Keratinocyte (primary cell): ENCODE data around the gene LARP1B. TPM values are rescaled to one million over a fixed set of nuclear protein-coding genes. Genes with fewer than 3 reads are reported as not detected.

Experiments
- DNase-seq: peaks from one replicate; pipeline ENCODE4 v3.0.0-alpha.2; 2011; ENCODE audit warnings: low read depth, missing footprints, low spot score
- FAIRE-seq: peaks from 2 replicates; lab custom pipeline; 2011; peaks lifted over from hg19 to GRCh38; lab: Jason Lieb, UNC
- H2AFZ ChIP-seq: 2 replicates; pipeline ENCODE4 v1.6.0; 2012; ENCODE audit warnings: low read length, control low read depth, inconsistent platforms; ENCODE audit not compliant: control insufficient read depth
- H3K27ac ChIP-seq: 2 replicates; pipeline ENCODE4 v1.5.1; 2011; ENCODE audit warnings: low read length; ENCODE audit not compliant: control insufficient read depth, insufficient read depth
- H3K27me3 ChIP-seq: 3 replicates; pipeline ENCODE4 v1.6.0; 2011; ENCODE audit warnings: low read length; ENCODE audit not compliant: control insufficient read depth, insufficient read depth; ENCODE audit errors: extremely low read depth
- H3K36me3 ChIP-seq, 2 experiments: 2 replicates in 1 of 2; 3 replicates in 1 of 2; pipeline ENCODE4 v1.5.1; 2011; ENCODE audit warnings: low read length in 2 of 2, mild to moderate bottlenecking in 1 of 2; ENCODE audit not compliant: control insufficient read depth in 2 of 2, insufficient read depth in 2 of 2; ENCODE audit errors: extremely low read depth in 1 of 2
- H3K4me1 ChIP-seq: 3 replicates; pipeline ENCODE4 v1.5.1; 2011; ENCODE audit warnings: low read length; ENCODE audit not compliant: control insufficient read depth, insufficient read depth; ENCODE audit errors: extremely low read depth
- H3K4me2 ChIP-seq: 3 replicates; pipeline ENCODE4 v1.6.0; 2011; ENCODE audit warnings: low read depth, low read length; ENCODE audit not compliant: control insufficient read depth, insufficient read depth; ENCODE audit errors: extremely low read depth
- H3K4me3 ChIP-seq, 3 experiments: fragments of 200-600 bp in 1 of 3; sonication (generic) in 1 of 3; 2 replicates in 2 of 3; 3 replicates in 1 of 3; pipeline ENCODE4 v1.5.1; 2011 to 2016; ENCODE audit warnings: low read length in 3 of 3, mild to moderate bottlenecking in 3 of 3, control low read depth in 2 of 3, inconsistent platforms in 1 of 3, low read depth in 1 of 3, mixed read lengths in 1 of 3, mixed run types in 1 of 3, moderate library complexity in 1 of 3; ENCODE audit not compliant: control insufficient read depth in 2 of 3, insufficient read depth in 2 of 3; ENCODE audit errors: extremely low read depth in 1 of 3
- H3K79me2 ChIP-seq: 2 replicates; pipeline ENCODE4 v1.6.0; 2012; ENCODE audit warnings: low read length; ENCODE audit not compliant: control insufficient read depth, insufficient read depth
- H3K9ac ChIP-seq: 3 replicates; pipeline ENCODE4 v1.6.0; 2011; ENCODE audit warnings: low read length; ENCODE audit not compliant: control insufficient read depth, insufficient read depth; ENCODE audit errors: extremely low read depth
- H3K9me1 ChIP-seq: 3 replicates; pipeline ENCODE4 v1.6.0; 2011; ENCODE audit warnings: low read length; ENCODE audit not compliant: control insufficient read depth, insufficient read depth; ENCODE audit errors: extremely low read depth
- H3K9me3 ChIP-seq: 2 replicates; pipeline ENCODE4 v1.5.1; 2012; ENCODE audit warnings: low read depth, low read length; ENCODE audit not compliant: control insufficient read depth
- H4K20me1 ChIP-seq: 3 replicates; pipeline ENCODE4 v1.6.0; 2011; ENCODE audit warnings: low read length; ENCODE audit not compliant: control insufficient read depth, insufficient read depth; ENCODE audit errors: extremely low read depth
- CTCF ChIP-seq, 3 experiments: IDR thresholded peaks in 1 of 3; conservative IDR thresholded peaks in 1 of 3; optimal IDR thresholded peaks in 1 of 3; 2 replicates in 2 of 3; 3 replicates in 1 of 3; pipeline versions ENCODE3 to v1.5.1; 2011; ENCODE audit warnings: low read length in 3 of 3, mild to moderate bottlenecking in 3 of 3, moderate library complexity in 2 of 3, control low read depth in 1 of 3, inconsistent platforms in 1 of 3; ENCODE audit not compliant: insufficient read depth in 2 of 3; ENCODE audit errors: extremely low read depth in 1 of 3
- EZH2 ChIP-seq: IDR thresholded peaks from one replicate; pipeline ENCODE4 v1.6.1; 2012; ENCODE audit warnings: inconsistent platforms, mild to moderate bottlenecking, low read length, moderate library complexity
- dilution Hi-C: fragments of 300-500 bp; cut with MboI; formaldehyde crosslinking; loops from one replicate; pipeline ENCODE4 v1.7.0; 2020; ENCODE audit warnings: low sequenced_read_pairs; ENCODE audit not compliant: extremely low pct_ligation_motif_present
- polyA plus RNA-seq, 5 experiments: library from polyadenylated mRNA; depleted of rRNA in 3 of 5; stranded (reverse) in 3 of 5; stranded (forward) in 1 of 5; unstranded in 1 of 5; fragments of >200 nt; gene quantifications; 1 replicate in 1 of 5; 2 replicates in 3 of 5; 3 replicates in 1 of 5; pipeline versions ENCODE4 v1.2.1 to v1.2.3, GENCODE V29; 2011 to 2012; ENCODE audit warnings: missing spikeins in 2 of 5, low read depth in 1 of 5, low replicate concordance in 1 of 5

The LARP1B gene
- polyA plus RNA-seq, 1 donor (not counting 4 experiments of a cell fraction or from before 2014, with no cell fraction given) = 18.3 TPM

DNA sequence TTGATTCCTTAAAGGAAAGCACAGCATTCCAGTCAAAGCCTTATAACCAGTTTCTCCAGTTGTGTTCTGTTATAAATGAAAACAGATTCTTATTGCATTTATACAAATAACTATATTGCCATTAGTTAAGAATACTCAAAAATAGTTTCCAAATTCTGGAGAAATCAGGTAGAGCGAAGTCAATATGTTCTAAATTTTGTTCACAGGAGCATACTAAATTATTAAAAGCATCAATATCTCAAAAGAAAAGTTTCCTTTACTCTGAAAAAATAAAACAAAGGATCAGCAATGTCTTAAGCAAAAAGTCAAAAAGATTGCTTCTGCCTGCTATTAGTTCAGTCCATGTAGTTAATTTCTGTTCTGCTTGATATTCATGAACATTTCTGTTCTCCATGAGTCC lies 186.8 kb downstream of the LARP1B start:
- Histone ChIP-seq H2AFZ (no peak overlapping the region), H3K4me2 (no peak overlapping the region), H4K20me1 (no peaks in the 10 kb centered on the region), H3K36me3 (no peaks in the 10 kb centered on the region), H3K79me2 (no peaks in the 10 kb centered on the region), H3K9me3 (no peaks in the 10 kb centered on the region), H3K27ac (no peak overlapping the region), H3K4me3 (no peak overlapping the region), H3K9me1 (no peaks in the 10 kb centered on the region), H3K27me3 (no peaks in the 10 kb centered on the region), H3K9ac (no peak overlapping the region), H3K4me1 (no peaks in the 10 kb centered on the region)
- dilution Hi-C loops = no loop called here
- DNase-seq (no peak), FAIRE-seq (no peak)
- TF ChIP-seq EZH2 = no peak
- TF ChIP-seq CTCF (optimal IDR thresholded peaks at IDR 0.05 in 1 of 3, IDR thresholded peaks at IDR 0.05 in 1 of 3, conservative IDR thresholded peaks at IDR 0.05 in 1 of 3; ENCODE audit: extremely low read depth in 1 of 3, insufficient read depth in 2 of 3, low read length in 3 of 3) = no peak

DNA sequence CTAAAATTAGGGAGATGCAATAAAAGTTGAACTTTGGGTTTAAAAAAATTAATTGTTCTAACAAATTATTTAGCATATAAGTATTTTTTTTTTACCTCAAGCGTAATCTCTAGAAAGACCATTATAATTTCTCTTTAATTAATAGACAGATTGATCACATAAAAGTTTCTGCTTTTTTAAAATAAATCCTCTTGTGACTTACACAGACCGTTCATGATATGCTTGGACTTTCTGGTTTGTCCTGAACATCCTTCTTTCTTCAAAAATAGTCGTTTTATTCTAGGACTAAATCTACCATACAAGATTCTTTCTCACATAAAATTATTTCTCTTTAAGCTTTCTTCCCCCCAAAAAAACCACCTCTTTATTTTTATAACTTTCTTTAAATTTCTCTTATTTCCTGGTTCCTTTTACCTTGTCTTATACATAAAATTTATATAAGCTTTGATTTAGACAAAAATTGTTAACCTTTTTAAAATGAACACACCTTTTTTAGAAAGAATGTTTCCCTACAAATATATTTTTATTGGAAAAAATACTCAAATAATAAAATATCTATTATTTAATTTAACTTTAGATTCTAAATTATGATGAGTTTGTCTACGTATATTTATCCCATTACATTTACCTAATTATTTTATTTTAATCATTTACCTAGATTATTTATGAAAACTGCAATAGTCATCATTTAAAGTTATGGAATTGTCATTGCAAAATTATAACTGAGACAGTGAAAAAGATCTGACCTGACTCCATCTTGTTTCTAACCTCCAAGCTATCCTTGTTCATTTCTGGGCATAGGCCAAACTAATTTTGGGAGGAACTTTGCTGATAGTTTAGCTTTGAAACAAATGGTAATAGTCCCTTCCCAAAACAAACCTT lies 188.9 kb downstream of the LARP1B start:
- H3K79me2 ChIP-seq = no peaks in the 10 kb centered on the region
- dilution Hi-C loops = no loop called here
- no peak for FAIRE-seq

More for the DNA sequence above, 188.9 kb downstream of the LARP1B start:
- DNase-seq = no peak
- Histone ChIP-seq H3K9ac (no peak overlapping the region), H3K9me1 (no peaks in the 10 kb centered on the region), H3K4me3 (no peak overlapping the region), H4K20me1 (no peaks in the 10 kb centered on the region), H3K27ac (no peak overlapping the region), H3K9me3 (no peaks in the 10 kb centered on the region), H3K4me2 (no peak overlapping the region), H3K27me3 (no peaks in the 10 kb centered on the region), H2AFZ (no peak overlapping the region), H3K36me3 (no peaks in the 10 kb centered on the region), H3K4me1 (peaks cover 3% of the 10 kb centered on the region)
- TF ChIP-seq EZH2 (no peak), CTCF (optimal IDR thresholded peaks at IDR 0.05 in 1 of 3, IDR thresholded peaks at IDR 0.05 in 1 of 3, conservative IDR thresholded peaks at IDR 0.05 in 1 of 3; ENCODE audit: extremely low read depth in 1 of 3, insufficient read depth in 2 of 3, low read length in 3 of 3) (no peak)
